Activated CD8-positive, alpha-beta T cell treated with anti-CD3 and anti-CD28 coated beads for 36 hours (primary cell): ENCODE measurements around the gene FUOM. TPM values are rescaled to one million over a fixed set of nuclear protein-coding genes. Genes with fewer than 3 reads are reported as not detected.
A peak's percentile ranks its signal among the peaks of the same experiment; 100 is the strongest.

Source experiments
- ATAC-seq: fragments of 200-7000 bp; cut with Tn5 transposase; one replicate; pipeline ENCODE4 v1.10.0; 2021; ENCODE audit warnings: mild to moderate bottlenecking, moderate library complexity
- CTCF ChIA-PET: fragments of 350-600 bp; sonication (Branson Sonifier 250); formaldehyde crosslinking; loops from one replicate; lab custom pipeline; 2021; ENCODE audit warnings: antibody characterized with exemption; lab: Charles Lee
- POLR2A ChIA-PET: fragments of 350-600 bp; sonication (Branson Sonifier 250); formaldehyde crosslinking; loops from one replicate; lab custom pipeline; 2021; ENCODE audit warnings: antibody characterized with exemption; lab: Charles Lee
- DNase-seq: peaks from one replicate; pipeline ENCODE4 v3.0.0-alpha.2; 2020
- H3K27ac Mint-ChIP-seq: one replicate; pipeline ENCODE4 v1.8.0; 2021; ENCODE audit warnings: mild to moderate bottlenecking, mixed read lengths
- H3K27me3 Mint-ChIP-seq: one replicate; pipeline ENCODE4 v1.8.0; 2021; ENCODE audit warnings: mixed read lengths
- H3K36me3 Mint-ChIP-seq: one replicate; pipeline ENCODE4 v1.8.0; 2021; ENCODE audit warnings: low read depth, mixed read lengths
- H3K4me1 Mint-ChIP-seq: one replicate; pipeline ENCODE4 v1.8.0; 2021; ENCODE audit warnings: low read depth, mixed read lengths
- H3K4me3 Mint-ChIP-seq: one replicate; pipeline ENCODE4 v1.8.0; 2021; ENCODE audit warnings: mild to moderate bottlenecking, moderate library complexity, mixed read lengths
- H3K9me3 Mint-ChIP-seq: one replicate; pipeline ENCODE4 v1.8.0; 2021; ENCODE audit warnings: mixed read lengths
- CTCF ChIP-seq: fragments of 200-600 bp; IDR thresholded peaks from one replicate; pipeline ENCODE4 v1.8.0; 2022; ENCODE audit warnings: antibody characterized with exemption, mild to moderate bottlenecking
- intact Hi-C: fragments of 100-400 bp; cut with micrococcal nuclease; formaldehyde crosslinking; loops from one replicate; pipeline ENCODE4 v1.10.0; 2022
- total RNA-seq, 2 experiments: library from RNA; stranded (reverse); gene quantifications; one replicate each; pipeline ENCODE4 v1.2.3, GENCODE V29; 2021

FUOM gene
- total RNA-seq, 2 experiments from 2014 or later = 32.2 to 33.7 TPM

- no peaks in the 10 kb centered on the region for H3K9me3 Mint-ChIP-seq
- intact Hi-C loops = loop anchor here (5.0 kb wide), 1 partner anchor 63 kb away; the partner anchor contains the start of gene MTG1
- ChIA-PET POLR2A (interaction anchor here (1.1 to 1.4 kb wide), 3 partner anchors 10 to 21 kb away, joined by 3 to 4 read pairs (median 3); partner anchors contain the start of genes TUBGCP2 and ZNF511), CTCF (interaction anchor here (0.6 to 4.1 kb wide), 51 partner anchors 10 to 286 kb away, joined by 3 to 37 read pairs (median 5); partner anchors contain the start of genes ECHS1, FUOM, MTG1 and PAOX)
- ATAC-seq (peak; percentile 86), DNase-seq (peak; percentile 91)
- no peak overlapping the region for H3K4me3 Mint-ChIP-seq
- H3K4me1 Mint-ChIP-seq = peaks cover 15% of the 10 kb centered on the region
- TF ChIP-seq CTCF = peak; percentile 98
- H3K27ac Mint-ChIP-seq = no peak overlapping the region
- no peaks in the 10 kb centered on the region for H3K36me3 Mint-ChIP-seq
- H3K27me3 Mint-ChIP-seq = peaks cover 48% of the 10 kb centered on the region
These were observed 28.2 kb downstream of the FUOM start for GRCh38 chr10:133329491-133330202.

- Mint-ChIP-seq H3K9me3 (no peaks in the 10 kb centered on the region), H3K4me1 (peaks cover 13% of the 10 kb centered on the region), H3K27me3 (peaks cover 46% of the 10 kb centered on the region), H3K36me3 (no peaks in the 10 kb centered on the region), H3K27ac (no peak overlapping the region), H3K4me3 (no peak overlapping the region)
- no peak for TF ChIP-seq CTCF
- ChIA-PET POLR2A (interaction anchor here (1.1 to 1.4 kb wide), 3 partner anchors 10 to 20 kb away, joined by 3 to 4 read pairs (median 3); partner anchors contain the start of genes TUBGCP2 and ZNF511), CTCF (interaction anchor here (0.6 to 4.1 kb wide), 49 partner anchors 9 to 287 kb away, joined by 3 to 37 read pairs (median 5); partner anchors contain the start of genes ECHS1, FUOM, PAOX and PRAP1)
- intact Hi-C loops = loop anchor here (5.0 kb wide), 1 partner anchor 64 kb away; the partner anchor contains the start of gene MTG1
- DNase-seq (no peak), ATAC-seq (no peak)
These were observed 29.2 kb downstream of the FUOM start for GRCh38 chr10:133328358-133329343.

GRCh38 chr10:133327651-133328357 lies 30.0 kb downstream of the FUOM start:
- intact Hi-C loops = loop anchor here (5.0 kb wide), 1 partner anchor 64 kb away; the partner anchor contains the start of gene MTG1
- H3K4me3 Mint-ChIP-seq = no peak overlapping the region
- no peak for TF ChIP-seq CTCF
- H3K27me3 Mint-ChIP-seq = peaks cover 43% of the 10 kb centered on the region
- peaks cover 13% of the 10 kb centered on the region for H3K4me1 Mint-ChIP-seq
- CTCF ChIA-PET = interaction anchor here (1.0 to 4.1 kb wide), 6 partner anchors 8 to 188 kb away, joined by 3 to 37 read pairs (median 20); no protein-coding TSS in a partner anchor
- DNase-seq = no peak
- no peaks in the 10 kb centered on the region for H3K36me3 Mint-ChIP-seq
- H3K27ac Mint-ChIP-seq = no peak overlapping the region
- no peaks in the 10 kb centered on the region for H3K9me3 Mint-ChIP-seq
- POLR2A ChIA-PET = no interaction called here
- ATAC-seq = no peak

GRCh38 chr10:133326745-133327650 lies 30.8 kb downstream of the FUOM start:
- Mint-ChIP-seq H3K27me3 (peaks cover 35% of the 10 kb centered on the region), H3K36me3 (no peaks in the 10 kb centered on the region), H3K27ac (no peak overlapping the region), H3K4me1 (peaks cover 13% of the 10 kb centered on the region), H3K9me3 (no peaks in the 10 kb centered on the region), H3K4me3 (no peak overlapping the region)
- ATAC-seq (no peak), DNase-seq (no peak)
- no peak for TF ChIP-seq CTCF
- intact Hi-C loops = loop anchor here (5.0 kb wide), 1 partner anchor 65 kb away; the partner anchor contains the start of gene MTG1
- CTCF ChIA-PET = interaction anchor here (1.0 to 3.3 kb wide), 3 partner anchors 12 to 64 kb away, joined by 3 to 37 read pairs (median 8); no protein-coding TSS in a partner anchor
- POLR2A ChIA-PET = no interaction called here
